Measurements from ENCODE around the gene SPATS2.
"Not testable (repeated sequence)": the region's sequence is repeated elsewhere in the genome, so short reads cannot be mapped to it uniquely, and the experiment has no call there.

SPATS2 gene

GRCh38 chr12:49489154-49489553 is 121.9 kb downstream of the SPATS2 start:
- H3K36me3 ChIP-seq (ENCODE audit: control insufficient read depth, insufficient read depth, low read length): no peaks in the 10 kb centered on the region
- no peak overlapping the region for H3K9ac ChIP-seq (ENCODE audit: low read depth, low read length)
- H3K9me3 ChIP-seq (ENCODE audit: control insufficient read depth, insufficient read depth, low read length): no peaks in the 10 kb centered on the region
- no peak overlapping the region for H3K4me3 ChIP-seq (ENCODE audit: low read depth, low read length)
- peaks cover 6% of the 10 kb centered on the region for H3K4me1 ChIP-seq (ENCODE audit: control insufficient read depth, insufficient read depth, low read length)
- no peaks in the 10 kb centered on the region for H3K27me3 ChIP-seq (ENCODE audit: control insufficient read depth, insufficient read depth, low read length)

- H3K27me3 ChIP-seq (ENCODE audit: control insufficient read depth, insufficient read depth, low read length): no peaks in the 10 kb centered on the region
- no peak overlapping the region for H3K4me3 ChIP-seq (ENCODE audit: low read depth, low read length)
- no peak overlapping the region for H3K9ac ChIP-seq (ENCODE audit: low read depth, low read length)
- H3K4me1 ChIP-seq (ENCODE audit: control insufficient read depth, insufficient read depth, low read length): peaks cover 6% of the 10 kb centered on the region
- H3K9me3 ChIP-seq (ENCODE audit: control insufficient read depth, insufficient read depth, low read length): no peaks in the 10 kb centered on the region
- H3K36me3 ChIP-seq (ENCODE audit: control insufficient read depth, insufficient read depth, low read length): no peaks in the 10 kb centered on the region
These were observed 122.5 kb downstream of the SPATS2 start for GRCh38 chr12:49489720-49490119.

- Histone ChIP-seq H3K4me3 (ENCODE audit: low read depth, low read length) (no peak overlapping the region), H3K27me3 (ENCODE audit: control insufficient read depth, insufficient read depth, low read length) (no peaks in the 10 kb centered on the region), H3K36me3 (ENCODE audit: control insufficient read depth, insufficient read depth, low read length) (no peaks in the 10 kb centered on the region), H3K4me1 (ENCODE audit: control insufficient read depth, insufficient read depth, low read length) (peaks cover 6% of the 10 kb centered on the region), H3K9ac (ENCODE audit: low read depth, low read length) (no peak overlapping the region), H3K9me3 (ENCODE audit: control insufficient read depth, insufficient read depth, low read length) (no peaks in the 10 kb centered on the region)
These were observed 124.6 kb downstream of the SPATS2 start for GRCh38 chr12:49491823-49492222.

- no peaks in the 10 kb centered on the region for H3K27me3 ChIP-seq (ENCODE audit: control insufficient read depth, insufficient read depth, low read length)
- no peaks in the 10 kb centered on the region for H3K36me3 ChIP-seq (ENCODE audit: control insufficient read depth, insufficient read depth, low read length)
- H3K4me1 ChIP-seq (ENCODE audit: control insufficient read depth, insufficient read depth, low read length): peaks cover 6% of the 10 kb centered on the region
These were observed 126.6 kb downstream of the SPATS2 start for GRCh38 chr12:49493900-49494299.

GRCh38 chr12:49496417-49497360 is 129.4 kb downstream of the SPATS2 start:
- no peaks in the 10 kb centered on the region for H3K4me1 ChIP-seq (ENCODE audit: control insufficient read depth, insufficient read depth, low read length)
- H3K27me3 ChIP-seq (ENCODE audit: control insufficient read depth, insufficient read depth, low read length): no peaks in the 10 kb centered on the region
- H3K9me3 ChIP-seq (ENCODE audit: control insufficient read depth, insufficient read depth, low read length): no peaks in the 10 kb centered on the region
- H3K4me3 ChIP-seq (ENCODE audit: low read depth, low read length): no peak overlapping the region
- no peak overlapping the region for H3K9ac ChIP-seq (ENCODE audit: low read depth, low read length)
- H3K36me3 ChIP-seq (ENCODE audit: control insufficient read depth, insufficient read depth, low read length): no peaks in the 10 kb centered on the region

More at GRCh38 chr12:49493900-49494299, 126.6 kb downstream of the SPATS2 start:
- Histone ChIP-seq H3K9ac (ENCODE audit: low read depth, low read length) (no peak overlapping the region), H3K9me3 (ENCODE audit: control insufficient read depth, insufficient read depth, low read length) (no peaks in the 10 kb centered on the region), H3K4me3 (ENCODE audit: low read depth, low read length) (no peak overlapping the region)

GRCh38 chr12:49501895-49502294 is 134.6 kb downstream of the SPATS2 start:
- H3K27me3 ChIP-seq (ENCODE audit: control insufficient read depth, insufficient read depth, low read length): no peaks in the 10 kb centered on the region
- no peak overlapping the region for H3K4me3 ChIP-seq (ENCODE audit: low read depth, low read length)
- H3K9ac ChIP-seq (ENCODE audit: low read depth, low read length): no peak overlapping the region
- no peaks in the 10 kb centered on the region for H3K9me3 ChIP-seq (ENCODE audit: control insufficient read depth, insufficient read depth, low read length)
- no peaks in the 10 kb centered on the region for H3K4me1 ChIP-seq (ENCODE audit: control insufficient read depth, insufficient read depth, low read length)
- no peaks in the 10 kb centered on the region for H3K36me3 ChIP-seq (ENCODE audit: control insufficient read depth, insufficient read depth, low read length)

GRCh38 chr12:49502590-49502989 is 135.3 kb downstream of the SPATS2 start:
- Histone ChIP-seq H3K4me3 (ENCODE audit: low read depth, low read length) (no peak overlapping the region), H3K27me3 (ENCODE audit: control insufficient read depth, insufficient read depth, low read length) (no peaks in the 10 kb centered on the region), H3K9me3 (ENCODE audit: control insufficient read depth, insufficient read depth, low read length) (no peaks in the 10 kb centered on the region), H3K4me1 (ENCODE audit: control insufficient read depth, insufficient read depth, low read length) (no peaks in the 10 kb centered on the region), H3K36me3 (ENCODE audit: control insufficient read depth, insufficient read depth, low read length) (no peaks in the 10 kb centered on the region), H3K9ac (ENCODE audit: low read depth, low read length) (no peak overlapping the region)

- no peaks in the 10 kb centered on the region for H3K36me3 ChIP-seq (ENCODE audit: control insufficient read depth, insufficient read depth, low read length)
- no peaks in the 10 kb centered on the region for H3K4me1 ChIP-seq (ENCODE audit: control insufficient read depth, insufficient read depth, low read length)
- no peaks in the 10 kb centered on the region for H3K27me3 ChIP-seq (ENCODE audit: control insufficient read depth, insufficient read depth, low read length)
- no peak overlapping the region for H3K4me3 ChIP-seq (ENCODE audit: low read depth, low read length)
- H3K9ac ChIP-seq (ENCODE audit: low read depth, low read length): no peak overlapping the region
- H3K9me3 ChIP-seq (ENCODE audit: control insufficient read depth, insufficient read depth, low read length): no peaks in the 10 kb centered on the region
These were observed 136.5 kb downstream of the SPATS2 start for GRCh38 chr12:49503674-49504180.

- H3K9ac ChIP-seq (ENCODE audit: low read depth, low read length): no peak overlapping the region
- H3K4me1 ChIP-seq (ENCODE audit: control insufficient read depth, insufficient read depth, low read length): no peaks in the 10 kb centered on the region
- no peaks in the 10 kb centered on the region for H3K36me3 ChIP-seq (ENCODE audit: control insufficient read depth, insufficient read depth, low read length)
These were observed 138.4 kb downstream of the SPATS2 start for GRCh38 chr12:49505672-49506071.

GRCh38 chr12:49507139-49507538 is 139.9 kb downstream of the SPATS2 start:
- H3K9ac ChIP-seq (ENCODE audit: low read depth, low read length): no peak overlapping the region
- H3K4me3 ChIP-seq (ENCODE audit: low read depth, low read length): no peak overlapping the region
- no peaks in the 10 kb centered on the region for H3K9me3 ChIP-seq (ENCODE audit: control insufficient read depth, insufficient read depth, low read length)
- no peaks in the 10 kb centered on the region for H3K27me3 ChIP-seq (ENCODE audit: control insufficient read depth, insufficient read depth, low read length)
- H3K36me3 ChIP-seq (ENCODE audit: control insufficient read depth, insufficient read depth, low read length): no peaks in the 10 kb centered on the region
- H3K4me1 ChIP-seq (ENCODE audit: control insufficient read depth, insufficient read depth, low read length): no peaks in the 10 kb centered on the region

More at GRCh38 chr12:49505672-49506071, 138.4 kb downstream of the SPATS2 start:
- H3K27me3 ChIP-seq (ENCODE audit: control insufficient read depth, insufficient read depth, low read length): no peaks in the 10 kb centered on the region
- no peak overlapping the region for H3K4me3 ChIP-seq (ENCODE audit: low read depth, low read length)
- no peaks in the 10 kb centered on the region for H3K9me3 ChIP-seq (ENCODE audit: control insufficient read depth, insufficient read depth, low read length)

- H3K9ac ChIP-seq (ENCODE audit: low read depth, low read length); H3K27me3 ChIP-seq (ENCODE audit: control insufficient read depth, insufficient read depth, low read length); H3K36me3 ChIP-seq (ENCODE audit: control insufficient read depth, insufficient read depth, low read length); H3K4me1 ChIP-seq (ENCODE audit: control insufficient read depth, insufficient read depth, low read length); H3K9me3 ChIP-seq (ENCODE audit: control insufficient read depth, insufficient read depth, low read length); H3K4me3 ChIP-seq (ENCODE audit: low read depth, low read length): not testable (repeated sequence)
These were observed 142.4 kb downstream of the SPATS2 start for GRCh38 chr12:49509681-49510080.

- Histone ChIP-seq H3K9me3 (ENCODE audit: control insufficient read depth, insufficient read depth, low read length) (no peaks in the 10 kb centered on the region), H3K36me3 (ENCODE audit: control insufficient read depth, insufficient read depth, low read length) (no peaks in the 10 kb centered on the region), H3K4me1 (ENCODE audit: control insufficient read depth, insufficient read depth, low read length) (no peaks in the 10 kb centered on the region), H3K9ac (ENCODE audit: low read depth, low read length) (no peak overlapping the region), H3K27me3 (ENCODE audit: control insufficient read depth, insufficient read depth, low read length) (no peaks in the 10 kb centered on the region), H3K4me3 (ENCODE audit: low read depth, low read length) (no peak overlapping the region)
These were observed 144.1 kb downstream of the SPATS2 start for GRCh38 chr12:49511410-49511809.
